Endothelial cell (in vitro differentiated cells): Measurements from ENCODE around the gene DMD. TPM values are rescaled to one million over a fixed set of nuclear protein-coding genes. Genes with fewer than 3 reads are reported as not detected.

ENCODE experiments used
- DNase-seq: peaks from one replicate; pipeline ENCODE4 v3.0.0; 2021; ENCODE audit warnings: low spot score
- H3K27ac Mint-ChIP-seq: one replicate; pipeline ENCODE4 v1.8.0; 2021; ENCODE audit warnings: mixed read lengths, inconsistent platforms; ENCODE audit not compliant: unreplicated experiment
- H3K27me3 Mint-ChIP-seq: one replicate; pipeline ENCODE4 v1.8.0; 2021; ENCODE audit warnings: mild to moderate bottlenecking, moderate library complexity, mixed read lengths, inconsistent platforms; ENCODE audit not compliant: unreplicated experiment
- H3K36me3 Mint-ChIP-seq: one replicate; pipeline ENCODE4 v1.8.0; 2021; ENCODE audit warnings: mild to moderate bottlenecking, low read depth, mixed read lengths, inconsistent platforms; ENCODE audit not compliant: unreplicated experiment
- H3K4me1 Mint-ChIP-seq: one replicate; pipeline ENCODE4 v1.8.0; 2021; ENCODE audit warnings: mild to moderate bottlenecking, mixed read lengths, inconsistent platforms; ENCODE audit not compliant: unreplicated experiment
- H3K4me3 Mint-ChIP-seq: one replicate; pipeline ENCODE4 v1.8.0; 2021; ENCODE audit warnings: mild to moderate bottlenecking, mixed read lengths, inconsistent platforms; ENCODE audit not compliant: unreplicated experiment
- H3K9me3 Mint-ChIP-seq: one replicate; pipeline ENCODE4 v1.8.0; 2021; ENCODE audit warnings: mixed read lengths, inconsistent platforms; ENCODE audit not compliant: unreplicated experiment
- CTCF ChIP-seq: fragments of 200-600 bp; sonication (generic); IDR thresholded peaks from one replicate; pipeline ENCODE4 v1.5.0; 2021; ENCODE audit warnings: antibody characterized with exemption; ENCODE audit not compliant: unreplicated experiment
- total RNA-seq: library from RNA; stranded (reverse); fragmentation: NEBNext Ultra II Directional; extraction: Animal tissue kit (Norgen Biotek cat#: 25700); gene quantifications from one replicate; pipeline ENCODE4 v1.2.1, GENCODE V29; 2021; ENCODE audit not compliant: unreplicated experiment

Gene DMD
- total RNA-seq, 1 donor from 2014 or later, result 5.5 TPM

- Mint-ChIP-seq H3K27ac (no peak overlapping the region), H3K4me3 (no peak overlapping the region), H3K4me1 (no peaks in the 10 kb centered on the region), H3K9me3 (no peaks in the 10 kb centered on the region), H3K27me3 (no peaks in the 10 kb centered on the region), H3K36me3 (no peaks in the 10 kb centered on the region)
- TF ChIP-seq CTCF, result no peak
- DNase-seq, result no peak
Observed at GRCh38 chrX:32495855-32496254, 715.5 kb downstream of the DMD start.

- H3K9me3 Mint-ChIP-seq, result no peaks in the 10 kb centered on the region
- H3K4me1 Mint-ChIP-seq, result no peaks in the 10 kb centered on the region
- DNase-seq, result no peak
- TF ChIP-seq CTCF, result no peak
- no peak overlapping the region for H3K27ac Mint-ChIP-seq
- no peaks in the 10 kb centered on the region for H3K27me3 Mint-ChIP-seq
- H3K36me3 Mint-ChIP-seq, result no peaks in the 10 kb centered on the region
- no peak overlapping the region for H3K4me3 Mint-ChIP-seq
Observed at GRCh38 chrX:32489125-32489524, 722.2 kb downstream of the DMD start.

- Mint-ChIP-seq H3K27ac (no peak overlapping the region), H3K4me1 (no peaks in the 10 kb centered on the region), H3K36me3 (no peaks in the 10 kb centered on the region), H3K9me3 (no peaks in the 10 kb centered on the region), H3K27me3 (no peaks in the 10 kb centered on the region), H3K4me3 (no peak overlapping the region)
- DNase-seq, result no peak
- peak; percentile 20 for TF ChIP-seq CTCF
Observed at GRCh38 chrX:32483534-32484136, 727.7 kb downstream of the DMD start.

- H3K27ac Mint-ChIP-seq, result no peak overlapping the region
- H3K27me3 Mint-ChIP-seq, result no peaks in the 10 kb centered on the region
- TF ChIP-seq CTCF, result no peak
- no peaks in the 10 kb centered on the region for H3K4me1 Mint-ChIP-seq
- H3K9me3 Mint-ChIP-seq, result no peaks in the 10 kb centered on the region
- DNase-seq, result no peak
- no peaks in the 10 kb centered on the region for H3K36me3 Mint-ChIP-seq
- H3K4me3 Mint-ChIP-seq, result no peak overlapping the region
Observed at GRCh38 chrX:32480019-32480418, 731.3 kb downstream of the DMD start.

- Mint-ChIP-seq H3K27ac (no peak overlapping the region), H3K9me3 (no peaks in the 10 kb centered on the region), H3K27me3 (no peaks in the 10 kb centered on the region)
Observed at GRCh38 chrX:32472364-32472763, 739.0 kb downstream of the DMD start.

More at GRCh38 chrX:32472364-32472763, 739.0 kb downstream of the DMD start:
- TF ChIP-seq CTCF, result no peak
- Mint-ChIP-seq H3K4me3 (no peak overlapping the region), H3K36me3 (no peaks in the 10 kb centered on the region), H3K4me1 (no peaks in the 10 kb centered on the region)
- DNase-seq, result no peak
